ENCODE results near the gene AMHR2.

Gene AMHR2

DNA sequence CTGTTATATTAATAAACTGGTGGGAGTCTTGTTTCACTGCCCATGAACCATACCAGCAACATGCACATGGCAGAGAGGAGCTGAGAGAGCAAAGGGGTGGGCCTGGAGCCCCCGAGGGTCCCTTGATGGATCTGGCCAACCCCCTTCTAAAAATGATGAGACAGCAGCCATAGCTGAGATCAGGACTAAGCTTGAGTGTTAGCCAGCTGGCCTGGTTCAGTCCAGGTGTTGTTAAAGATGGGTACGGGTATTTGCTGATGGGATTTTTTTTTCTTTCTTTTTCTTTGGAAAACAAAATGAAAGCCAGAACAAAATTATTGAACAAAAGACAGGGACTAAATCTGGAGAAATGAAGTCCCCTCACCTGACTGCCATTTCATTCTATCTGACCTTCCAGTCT is 44.2 kb downstream of the AMHR2 start:
- TF ChIP-seq YY1 (IDR thresholded peaks at IDR 0.05; ENCODE audit: low read depth), result no peak
- no peak for TF ChIP-seq RAD21 (IDR thresholded peaks at IDR 0.05; ENCODE audit: low read depth)
- no peak for TF ChIP-seq CEBPB (IDR thresholded peaks at IDR 0.05)
- no peak for TF ChIP-seq TAF1 (IDR thresholded peaks at IDR 0.05; ENCODE audit: low read depth)
- no peak for TF ChIP-seq ZBTB7A (IDR thresholded peaks at IDR 0.05; ENCODE audit: low read depth)
- TF ChIP-seq FOXM1 (IDR thresholded peaks at IDR 0.05; ENCODE audit: borderline replicate concordance, low read depth), result no peak
- no peak for TF ChIP-seq TEAD4 (IDR thresholded peaks at IDR 0.05)
- no peak for TF ChIP-seq CREB1 (IDR thresholded peaks at IDR 0.05; ENCODE audit: low read depth)
- TF ChIP-seq, protein P1, sequence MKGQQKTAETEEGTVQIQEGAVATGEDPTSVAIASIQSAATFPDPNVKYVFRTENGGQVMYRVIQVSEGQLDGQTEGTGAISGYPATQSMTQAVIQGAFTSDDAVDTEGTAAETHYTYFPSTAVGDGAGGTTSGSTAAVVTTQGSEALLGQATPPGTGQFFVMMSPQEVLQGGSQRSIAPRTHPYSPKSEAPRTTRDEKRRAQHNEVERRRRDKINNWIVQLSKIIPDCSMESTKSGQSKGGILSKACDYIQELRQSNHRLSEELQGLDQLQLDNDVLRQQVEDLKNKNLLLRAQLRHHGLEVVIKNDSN (IDR thresholded peaks at IDR 0.05), result no peak
- TF ChIP-seq TCF12 (IDR thresholded peaks at IDR 0.05; ENCODE audit: low read depth), result no peak
- no peak for TF ChIP-seq EP300 (IDR thresholded peaks at IDR 0.05; ENCODE audit: borderline replicate concordance)

DNA sequence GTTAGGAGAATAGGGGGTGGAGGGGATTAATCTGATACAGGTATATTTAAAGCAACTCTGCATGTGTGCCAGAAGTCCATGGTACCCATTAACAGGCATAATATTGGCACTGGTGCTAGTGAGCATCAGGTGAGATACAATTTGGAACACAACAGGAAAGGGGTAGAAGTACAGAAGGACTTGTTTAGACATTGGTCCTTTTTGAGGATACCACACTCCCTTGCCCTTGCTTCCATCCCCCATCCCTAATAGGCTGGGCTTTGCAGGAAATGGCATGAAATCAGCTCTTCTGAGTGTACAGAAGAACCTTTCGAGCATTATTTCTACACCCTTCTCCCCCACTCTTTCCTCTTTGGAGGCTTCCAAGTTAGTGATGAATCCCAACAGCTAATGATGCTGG is 44.6 kb downstream of the AMHR2 start:
- TF ChIP-seq CEBPB (IDR thresholded peaks at IDR 0.05) (no peak), TCF12 (IDR thresholded peaks at IDR 0.05; ENCODE audit: low read depth) (no peak), FOXM1 (IDR thresholded peaks at IDR 0.05; ENCODE audit: borderline replicate concordance, low read depth) (no peak), TEAD4 (IDR thresholded peaks at IDR 0.05) (no peak), TAF1 (IDR thresholded peaks at IDR 0.05; ENCODE audit: low read depth) (no peak), ZBTB7A (IDR thresholded peaks at IDR 0.05; ENCODE audit: low read depth) (no peak), EGR1 (IDR thresholded peaks at IDR 0.05) (no peak), YY1 (IDR thresholded peaks at IDR 0.05; ENCODE audit: low read depth) (no peak), RAD21 (IDR thresholded peaks at IDR 0.05; ENCODE audit: low read depth) (no peak), CREB1 (IDR thresholded peaks at IDR 0.05; ENCODE audit: low read depth) (no peak), NFIC (IDR thresholded peaks at IDR 0.05) (no peak), EP300 (IDR thresholded peaks at IDR 0.05; ENCODE audit: borderline replicate concordance) (no peak)
- TF ChIP-seq, protein P1 (IDR thresholded peaks at IDR 0.05), result no peak
- TF ChIP-seq, protein P2, sequence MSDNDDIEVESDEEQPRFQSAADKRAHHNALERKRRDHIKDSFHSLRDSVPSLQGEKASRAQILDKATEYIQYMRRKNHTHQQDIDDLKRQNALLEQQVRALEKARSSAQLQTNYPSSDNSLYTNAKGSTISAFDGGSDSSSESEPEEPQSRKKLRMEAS (IDR thresholded peaks at IDR 0.05), result no peak
- TF ChIP-seq, protein P3, sequence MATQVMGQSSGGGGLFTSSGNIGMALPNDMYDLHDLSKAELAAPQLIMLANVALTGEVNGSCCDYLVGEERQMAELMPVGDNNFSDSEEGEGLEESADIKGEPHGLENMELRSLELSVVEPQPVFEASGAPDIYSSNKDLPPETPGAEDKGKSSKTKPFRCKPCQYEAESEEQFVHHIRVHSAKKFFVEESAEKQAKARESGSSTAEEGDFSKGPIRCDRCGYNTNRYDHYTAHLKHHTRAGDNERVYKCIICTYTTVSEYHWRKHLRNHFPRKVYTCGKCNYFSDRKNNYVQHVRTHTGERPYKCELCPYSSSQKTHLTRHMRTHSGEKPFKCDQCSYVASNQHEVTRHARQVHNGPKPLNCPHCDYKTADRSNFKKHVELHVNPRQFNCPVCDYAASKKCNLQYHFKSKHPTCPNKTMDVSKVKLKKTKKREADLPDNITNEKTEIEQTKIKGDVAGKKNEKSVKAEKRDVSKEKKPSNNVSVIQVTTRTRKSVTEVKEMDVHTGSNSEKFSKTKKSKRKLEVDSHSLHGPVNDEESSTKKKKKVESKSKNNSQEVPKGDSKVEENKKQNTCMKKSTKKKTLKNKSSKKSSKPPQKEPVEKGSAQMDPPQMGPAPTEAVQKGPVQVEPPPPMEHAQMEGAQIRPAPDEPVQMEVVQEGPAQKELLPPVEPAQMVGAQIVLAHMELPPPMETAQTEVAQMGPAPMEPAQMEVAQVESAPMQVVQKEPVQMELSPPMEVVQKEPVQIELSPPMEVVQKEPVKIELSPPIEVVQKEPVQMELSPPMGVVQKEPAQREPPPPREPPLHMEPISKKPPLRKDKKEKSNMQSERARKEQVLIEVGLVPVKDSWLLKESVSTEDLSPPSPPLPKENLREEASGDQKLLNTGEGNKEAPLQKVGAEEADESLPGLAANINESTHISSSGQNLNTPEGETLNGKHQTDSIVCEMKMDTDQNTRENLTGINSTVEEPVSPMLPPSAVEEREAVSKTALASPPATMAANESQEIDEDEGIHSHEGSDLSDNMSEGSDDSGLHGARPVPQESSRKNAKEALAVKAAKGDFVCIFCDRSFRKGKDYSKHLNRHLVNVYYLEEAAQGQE (IDR thresholded peaks at IDR 0.05; ENCODE audit: low read depth), result no peak

DNA sequence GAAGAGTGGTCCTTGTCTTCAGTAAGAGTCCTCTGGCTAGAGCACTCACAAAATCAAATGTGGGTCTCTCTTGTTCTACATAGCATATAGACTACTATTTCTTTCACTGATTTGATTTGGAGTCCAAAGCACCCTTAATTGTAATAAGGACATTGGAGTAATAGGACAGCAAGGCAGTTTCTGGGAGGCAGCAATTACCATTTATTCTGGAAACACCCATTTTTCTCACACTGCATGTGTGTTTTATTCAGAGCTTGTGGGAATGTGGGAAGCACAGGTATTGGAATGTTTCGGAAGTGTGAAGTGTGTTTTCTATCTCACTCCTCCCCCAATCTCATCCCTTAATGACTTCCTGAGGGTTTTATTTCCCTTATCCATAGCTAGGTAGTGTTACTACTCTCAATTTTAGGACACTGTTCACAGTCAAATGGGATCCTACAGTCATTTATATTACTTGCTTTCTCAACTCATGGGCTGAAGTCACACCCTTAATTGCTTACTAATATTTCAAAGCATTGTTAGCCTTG is 48.5 kb downstream of the AMHR2 start:
- TF ChIP-seq TEAD4 (IDR thresholded peaks at IDR 0.05) (no peak), NFIC (IDR thresholded peaks at IDR 0.05) (no peak), CREB1 (IDR thresholded peaks at IDR 0.05; ENCODE audit: low read depth) (no peak), YY1 (IDR thresholded peaks at IDR 0.05; ENCODE audit: low read depth) (no peak), EP300 (IDR thresholded peaks at IDR 0.05; ENCODE audit: borderline replicate concordance) (no peak), TCF12 (IDR thresholded peaks at IDR 0.05; ENCODE audit: low read depth) (no peak), EGR1 (IDR thresholded peaks at IDR 0.05) (no peak), FOXM1 (IDR thresholded peaks at IDR 0.05; ENCODE audit: borderline replicate concordance, low read depth) (no peak), RAD21 (IDR thresholded peaks at IDR 0.05; ENCODE audit: low read depth) (no peak), ZBTB7A (IDR thresholded peaks at IDR 0.05; ENCODE audit: low read depth) (no peak), TAF1 (IDR thresholded peaks at IDR 0.05; ENCODE audit: low read depth) (no peak), CEBPB (IDR thresholded peaks at IDR 0.05) (no peak)
- TF ChIP-seq, protein P3 (IDR thresholded peaks at IDR 0.05; ENCODE audit: low read depth), result no peak
- TF ChIP-seq, protein P1 (IDR thresholded peaks at IDR 0.05), result no peak
- TF ChIP-seq, protein P2 (IDR thresholded peaks at IDR 0.05), result no peak

DNA sequence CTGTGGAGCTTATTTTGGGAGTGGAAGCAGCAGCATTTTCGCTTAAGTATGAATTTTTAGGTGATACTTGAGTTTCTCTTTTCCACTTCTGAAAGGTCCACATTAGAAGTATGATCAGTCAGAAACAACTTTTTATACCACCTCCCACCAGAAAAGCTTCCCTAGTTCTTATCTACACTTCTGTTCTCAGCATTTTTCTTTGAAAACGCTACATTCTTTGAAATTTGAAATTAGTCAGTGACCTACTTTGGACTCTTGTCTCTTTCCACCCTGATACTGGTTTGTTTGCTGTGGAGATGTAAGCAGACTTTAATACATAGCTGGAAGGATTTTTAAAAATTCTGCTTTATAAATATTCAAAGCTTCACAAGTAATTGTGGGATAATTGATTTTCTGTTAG is 50.4 kb downstream of the AMHR2 start:
- TF ChIP-seq NFIC (IDR thresholded peaks at IDR 0.05) (no peak), EP300 (IDR thresholded peaks at IDR 0.05; ENCODE audit: borderline replicate concordance) (no peak), YY1 (IDR thresholded peaks at IDR 0.05; ENCODE audit: low read depth) (no peak), CREB1 (IDR thresholded peaks at IDR 0.05; ENCODE audit: low read depth) (no peak), TEAD4 (IDR thresholded peaks at IDR 0.05) (no peak), TCF12 (IDR thresholded peaks at IDR 0.05; ENCODE audit: low read depth) (no peak), EGR1 (IDR thresholded peaks at IDR 0.05) (no peak), TAF1 (IDR thresholded peaks at IDR 0.05; ENCODE audit: low read depth) (no peak), RAD21 (IDR thresholded peaks at IDR 0.05; ENCODE audit: low read depth) (no peak), FOXM1 (IDR thresholded peaks at IDR 0.05; ENCODE audit: borderline replicate concordance, low read depth) (no peak), CEBPB (IDR thresholded peaks at IDR 0.05) (no peak), ZBTB7A (IDR thresholded peaks at IDR 0.05; ENCODE audit: low read depth) (no peak)
- TF ChIP-seq, protein P1 (IDR thresholded peaks at IDR 0.05), result no peak
- TF ChIP-seq, protein P2 (IDR thresholded peaks at IDR 0.05), result no peak
- TF ChIP-seq, protein P3 (IDR thresholded peaks at IDR 0.05; ENCODE audit: low read depth), result no peak
